ENCODE results near the gene SUPT6H.

SUPT6H gene

DNA sequence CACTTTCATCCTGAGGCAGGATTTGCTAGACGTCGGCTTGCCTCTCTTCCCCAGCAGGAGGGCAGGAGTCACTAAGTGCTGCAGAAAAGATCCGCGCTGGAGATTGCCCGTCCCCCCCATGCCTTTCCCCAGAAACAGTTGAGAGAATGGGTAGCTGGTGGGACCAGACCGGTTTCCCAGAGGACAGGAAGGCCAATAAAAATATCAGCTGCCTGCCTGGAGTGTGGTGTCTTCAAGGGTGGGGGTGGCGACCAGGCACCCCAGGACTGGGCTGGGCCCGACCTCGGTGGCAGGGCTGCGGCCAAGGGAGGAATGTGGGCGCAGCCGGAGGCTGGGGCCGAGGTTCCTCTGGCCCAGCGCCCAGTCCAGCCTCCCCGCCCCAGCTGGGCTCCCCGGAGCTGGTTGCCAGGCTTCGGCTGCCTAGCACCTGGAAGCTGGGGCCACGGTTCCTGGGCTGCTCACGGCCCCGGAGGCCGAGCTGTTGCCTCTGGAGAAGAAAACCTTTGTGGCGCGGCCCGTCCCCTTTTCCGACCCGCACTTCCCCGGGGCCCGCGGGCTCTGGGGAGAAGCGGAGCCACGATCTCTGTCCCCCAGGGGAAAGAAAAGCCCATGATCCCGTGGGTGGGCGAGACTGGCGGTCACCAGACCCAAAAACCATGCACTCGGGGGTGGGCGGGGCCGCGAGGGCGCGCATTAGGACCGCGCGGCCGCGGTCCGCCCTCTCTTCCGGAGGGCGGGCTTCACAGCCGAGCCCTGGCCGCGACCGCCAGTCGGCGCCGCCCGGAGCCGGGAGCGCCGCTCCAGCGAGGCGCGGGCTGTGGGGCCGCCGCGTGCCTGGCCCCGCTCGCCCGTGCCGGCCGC lies 81.5 kb downstream of the SUPT6H start, which contains the start of gene TRAF4:
Gene TRAF4, plus strand, starts transcription at position 769 of the 861 bp plus-strand sequence. CDS start 102 bp downstream, outside the sequence.
- H3K36me3 ChIP-seq (ENCODE audit: insufficient read depth, low read length), result peaks cover 26% of the 10 kb centered on the region
- peak within 1 kb of the TSS; percentile 97 for H3K4me3 ChIP-seq (ENCODE audit: low read length)
- H3K27me3 ChIP-seq (ENCODE audit: insufficient read depth, low read length), result no peaks in the 10 kb centered on the region
- peak within 1 kb of the TSS; percentile 60 for H2AFZ ChIP-seq (ENCODE audit: low read depth, low read length)
- H3K9me3 ChIP-seq (ENCODE audit: low read length), result no peaks in the 10 kb centered on the region
- H3K4me1 ChIP-seq (ENCODE audit: insufficient read depth, low read length), result peaks cover 22% of the 10 kb centered on the region

DNA sequence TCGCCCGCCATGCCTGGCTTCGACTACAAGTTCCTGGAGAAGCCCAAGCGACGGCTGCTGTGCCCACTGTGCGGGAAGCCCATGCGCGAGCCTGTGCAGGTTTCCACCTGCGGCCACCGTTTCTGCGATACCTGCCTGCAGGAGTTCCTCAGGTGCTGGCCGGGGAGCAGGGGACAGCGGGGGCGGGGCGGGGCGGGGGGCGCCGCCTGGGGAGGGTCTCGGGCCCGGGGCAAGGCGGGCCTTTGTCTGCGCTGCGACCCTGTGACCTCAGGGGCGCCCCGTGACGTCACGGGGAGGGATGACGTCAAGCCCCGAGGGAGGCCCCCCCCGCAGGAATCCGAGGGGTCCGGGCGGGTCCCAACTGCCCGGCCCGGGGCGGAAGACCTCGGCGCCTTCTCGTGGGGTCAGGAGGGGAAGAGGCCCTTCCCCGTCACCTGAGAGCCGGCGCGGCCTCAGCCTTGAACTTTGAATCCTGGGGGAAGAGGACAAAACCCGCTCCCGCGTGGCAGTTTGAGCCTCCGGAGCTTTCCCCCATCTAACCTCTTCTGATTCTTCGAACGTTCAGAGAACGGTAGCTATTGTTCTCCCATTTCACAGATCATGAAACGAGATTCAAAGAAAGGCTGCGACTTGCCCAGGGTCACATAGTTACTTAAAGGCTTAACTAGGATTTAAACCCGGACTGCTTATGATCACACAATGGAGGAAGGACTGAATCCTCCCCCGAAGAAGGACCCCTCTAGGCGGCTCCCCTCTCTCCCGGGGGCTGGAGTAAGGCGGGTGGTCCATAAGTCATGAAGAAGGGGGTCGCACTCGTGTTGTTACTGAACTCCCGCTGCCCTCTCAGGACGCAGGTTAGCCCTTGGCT lies 82.3 kb downstream of the SUPT6H start:
- peaks cover 22% of the 10 kb centered on the region for H3K4me1 ChIP-seq (ENCODE audit: insufficient read depth, low read length)
- peak overlapping the region; percentile 97 for H3K4me3 ChIP-seq (ENCODE audit: low read length)
- no peaks in the 10 kb centered on the region for H3K9me3 ChIP-seq (ENCODE audit: low read length)
- H3K27me3 ChIP-seq (ENCODE audit: insufficient read depth, low read length), result no peaks in the 10 kb centered on the region
- peaks cover 35% of the 10 kb centered on the region for H3K36me3 ChIP-seq (ENCODE audit: insufficient read depth, low read length)
- no peak overlapping the region for H2AFZ ChIP-seq (ENCODE audit: low read depth, low read length)

DNA sequence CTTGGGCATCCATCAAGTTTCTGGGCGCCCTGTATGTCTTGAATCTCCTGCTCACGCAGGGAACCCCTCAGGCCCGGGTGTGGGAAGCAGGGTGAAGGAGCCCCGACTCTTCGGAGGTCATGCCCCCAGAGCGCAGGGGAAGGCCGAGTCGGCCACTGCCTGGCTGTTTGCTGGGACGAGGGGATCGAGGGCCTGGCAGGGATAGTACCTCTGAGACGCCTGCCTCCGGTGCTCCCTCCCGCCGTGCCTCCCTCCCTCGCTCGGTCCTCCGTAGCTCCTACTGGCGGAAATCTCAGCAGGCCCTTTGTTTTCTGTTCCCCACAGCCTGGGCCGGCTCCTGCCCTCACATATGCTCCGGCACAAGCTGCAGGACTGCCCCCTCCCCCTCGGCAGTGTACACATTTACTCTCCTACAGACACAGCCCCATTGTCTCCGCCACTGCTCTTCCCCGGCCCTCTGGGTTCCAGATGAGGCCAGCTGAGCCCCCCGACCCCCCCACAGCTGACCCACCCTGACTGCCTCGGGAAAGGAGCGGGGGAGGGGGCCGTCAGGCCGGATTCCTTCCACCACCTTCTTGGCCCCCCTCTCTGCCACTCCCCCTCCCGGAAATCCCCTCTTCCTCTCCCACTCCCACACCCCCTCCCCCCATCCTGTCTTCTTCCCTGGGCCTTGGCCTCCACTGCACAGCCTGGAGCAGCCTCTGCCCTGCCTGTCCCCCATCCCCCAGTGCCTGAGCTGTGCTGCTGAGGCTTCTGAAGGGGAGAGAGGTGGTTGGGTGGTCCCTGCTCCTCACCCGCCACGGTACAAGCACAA lies 83.2 kb downstream of the SUPT6H start:
- peak overlapping the region; percentile 97 for H3K4me3 ChIP-seq (ENCODE audit: low read length)
- H3K36me3 ChIP-seq (ENCODE audit: insufficient read depth, low read length), result peaks cover 41% of the 10 kb centered on the region
- no peaks in the 10 kb centered on the region for H3K9me3 ChIP-seq (ENCODE audit: low read length)
- peaks cover 26% of the 10 kb centered on the region for H3K4me1 ChIP-seq (ENCODE audit: insufficient read depth, low read length)
- H3K27me3 ChIP-seq (ENCODE audit: insufficient read depth, low read length), result no peaks in the 10 kb centered on the region
- H2AFZ ChIP-seq (ENCODE audit: low read depth, low read length), result no peak overlapping the region

DNA sequence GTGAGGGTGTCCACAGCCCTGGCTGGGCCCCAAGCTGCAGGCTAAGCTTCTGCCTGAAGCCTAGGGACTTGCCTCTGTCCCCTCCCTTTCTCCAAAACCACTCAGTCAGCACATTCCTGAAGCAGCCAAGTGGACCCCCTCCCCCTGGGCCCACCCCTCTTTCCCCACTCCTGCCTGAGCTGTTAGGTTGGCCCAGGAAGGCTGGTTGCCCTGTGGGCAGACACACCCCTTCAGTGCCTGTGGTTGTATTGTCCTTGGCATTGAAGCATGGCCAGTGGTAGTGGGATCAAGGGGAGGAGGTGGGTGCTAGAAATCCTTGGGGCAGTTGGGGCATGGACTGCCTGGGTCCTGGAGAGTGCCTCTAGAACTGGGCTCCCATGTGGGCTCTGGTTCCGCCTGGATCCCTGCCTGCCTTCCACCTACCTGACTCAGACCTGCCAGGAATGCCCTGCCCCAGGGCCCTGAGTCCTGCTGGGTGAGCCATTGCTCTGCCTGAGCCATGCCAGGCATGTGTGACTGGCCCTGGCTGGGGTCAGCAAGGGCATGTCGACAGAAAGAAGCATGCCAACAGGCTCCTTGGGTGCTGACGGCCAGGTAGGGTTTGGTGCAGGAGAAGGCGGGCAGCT lies 83.9 kb downstream of the SUPT6H start:
- H3K36me3 ChIP-seq (ENCODE audit: insufficient read depth, low read length), result peaks cover 49% of the 10 kb centered on the region
- H3K9me3 ChIP-seq (ENCODE audit: low read length), result no peaks in the 10 kb centered on the region
- peak overlapping the region; percentile 97 for H3K4me3 ChIP-seq (ENCODE audit: low read length)
- no peak overlapping the region for H2AFZ ChIP-seq (ENCODE audit: low read depth, low read length)
- H3K4me1 ChIP-seq (ENCODE audit: insufficient read depth, low read length), result peaks cover 30% of the 10 kb centered on the region
- H3K27me3 ChIP-seq (ENCODE audit: insufficient read depth, low read length), result no peaks in the 10 kb centered on the region

DNA sequence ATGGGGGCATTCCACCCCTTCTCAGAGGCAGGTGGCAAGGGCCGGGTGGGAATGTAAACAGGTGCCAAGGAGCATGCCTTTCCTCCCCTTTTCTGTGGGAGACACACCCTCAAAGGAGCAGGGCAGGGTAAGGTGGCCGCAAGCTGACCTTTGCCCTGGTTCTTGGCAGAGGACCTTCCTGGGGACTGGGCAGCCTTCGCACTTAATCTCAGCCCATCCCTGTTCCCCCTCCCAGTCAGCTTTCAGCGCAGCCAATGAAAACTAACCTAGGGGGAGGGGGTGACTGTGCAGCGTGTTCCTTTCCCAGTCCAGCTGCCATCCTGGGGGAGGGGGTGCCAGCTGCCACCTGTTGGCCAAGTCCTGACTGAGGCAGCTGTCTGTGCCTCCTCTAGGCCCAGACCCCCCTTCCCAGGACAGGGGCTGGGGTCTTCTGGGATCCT lies 84.6 kb downstream of the SUPT6H start:
- no peak overlapping the region for H3K4me3 ChIP-seq (ENCODE audit: low read length)
- no peaks in the 10 kb centered on the region for H3K27me3 ChIP-seq (ENCODE audit: insufficient read depth, low read length)

DNA sequence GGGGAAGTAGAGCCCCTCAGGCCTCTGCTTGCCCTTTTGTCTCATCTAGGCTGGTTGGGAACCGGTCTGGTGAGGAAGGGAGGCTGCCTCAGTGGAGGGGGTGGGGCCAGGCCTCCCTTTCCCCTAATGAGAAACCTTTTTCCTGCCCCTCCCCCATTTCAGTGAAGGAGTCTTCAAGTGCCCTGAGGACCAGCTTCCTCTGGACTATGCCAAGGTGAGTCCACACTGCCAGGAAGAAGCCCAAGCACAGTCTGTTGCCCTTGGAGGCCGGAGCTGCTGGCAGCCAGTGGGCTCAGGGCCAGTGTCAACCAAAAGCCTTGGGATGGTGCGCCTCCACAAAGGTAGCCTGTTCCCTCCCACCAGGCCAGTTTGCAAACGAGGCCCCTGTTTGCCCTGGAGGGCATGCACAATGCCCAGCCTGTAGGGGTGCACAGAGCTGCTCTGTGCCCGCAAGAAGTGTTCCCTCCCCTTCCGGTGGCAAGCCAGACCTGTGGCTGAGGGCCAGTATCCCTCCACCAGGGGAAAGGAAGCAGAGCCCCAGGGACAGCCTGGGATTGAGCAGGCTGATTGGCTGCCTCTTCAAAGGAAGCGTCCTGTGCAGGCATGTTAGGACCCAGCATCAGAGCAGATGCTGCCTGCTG lies 85.2 kb downstream of the SUPT6H start:
- Histone ChIP-seq H3K36me3 (ENCODE audit: insufficient read depth, low read length) (peaks cover 57% of the 10 kb centered on the region), H3K4me3 (ENCODE audit: low read length) (no peak overlapping the region), H3K4me1 (ENCODE audit: insufficient read depth, low read length) (peaks cover 30% of the 10 kb centered on the region)

More for the DNA sequence above, 84.6 kb downstream of the SUPT6H start:
- H3K4me1 ChIP-seq (ENCODE audit: insufficient read depth, low read length), result peaks cover 30% of the 10 kb centered on the region
- H3K36me3 ChIP-seq (ENCODE audit: insufficient read depth, low read length), result peaks cover 54% of the 10 kb centered on the region
- no peaks in the 10 kb centered on the region for H3K9me3 ChIP-seq (ENCODE audit: low read length)
- no peak overlapping the region for H2AFZ ChIP-seq (ENCODE audit: low read depth, low read length)

DNA sequence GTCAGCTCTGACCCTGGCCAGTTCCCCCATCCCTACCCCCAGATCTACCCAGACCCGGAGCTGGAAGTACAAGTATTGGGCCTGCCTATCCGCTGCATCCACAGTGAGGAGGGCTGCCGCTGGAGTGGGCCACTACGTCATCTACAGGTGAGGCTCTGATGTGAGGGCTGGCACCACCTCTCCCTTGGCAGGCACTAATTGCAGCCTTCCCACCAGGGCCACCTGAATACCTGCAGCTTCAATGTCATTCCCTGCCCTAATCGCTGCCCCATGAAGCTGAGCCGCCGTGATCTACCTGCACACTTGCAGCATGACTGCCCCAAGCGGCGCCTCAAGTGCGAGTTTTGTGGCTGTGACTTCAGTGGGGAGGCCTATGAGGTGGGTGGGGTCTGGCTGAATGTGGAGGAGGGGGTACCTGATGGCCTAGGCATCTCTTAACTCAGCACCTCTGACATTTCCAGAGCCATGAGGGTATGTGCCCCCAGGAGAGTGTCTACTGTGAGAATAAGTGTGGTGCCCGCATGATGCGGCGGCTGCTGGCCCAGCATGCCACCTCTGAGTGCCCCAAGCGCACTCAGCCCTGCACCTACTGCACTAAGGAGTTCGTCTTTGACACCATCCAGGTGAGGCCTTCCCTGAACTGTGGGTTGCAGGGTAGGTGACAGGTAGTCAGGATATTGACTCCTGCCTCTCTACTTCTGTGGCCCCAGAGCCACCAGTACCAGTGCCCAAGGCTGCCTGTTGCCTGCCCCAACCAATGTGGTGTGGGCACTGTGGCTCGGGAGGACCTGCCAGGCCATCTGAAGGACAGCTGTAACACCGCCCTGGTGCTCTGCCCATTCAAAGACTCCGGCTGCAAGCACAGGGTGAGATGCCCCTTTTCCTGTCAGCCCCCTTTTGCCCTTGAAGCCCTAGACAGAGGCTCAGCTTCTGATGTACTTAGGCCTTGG lies 86.1 kb downstream of the SUPT6H start:
- Histone ChIP-seq H3K4me3 (ENCODE audit: low read length) (no peak overlapping the region), H3K4me1 (ENCODE audit: insufficient read depth, low read length) (peaks cover 26% of the 10 kb centered on the region), H3K27me3 (ENCODE audit: insufficient read depth, low read length) (no peaks in the 10 kb centered on the region), H2AFZ (ENCODE audit: low read depth, low read length) (no peak overlapping the region), H3K9me3 (ENCODE audit: low read length) (no peaks in the 10 kb centered on the region), H3K36me3 (ENCODE audit: insufficient read depth, low read length) (peaks cover 63% of the 10 kb centered on the region)

More for the DNA sequence above, 85.2 kb downstream of the SUPT6H start:
- H3K27me3 ChIP-seq (ENCODE audit: insufficient read depth, low read length), result no peaks in the 10 kb centered on the region
- H2AFZ ChIP-seq (ENCODE audit: low read depth, low read length), result no peak overlapping the region
- H3K9me3 ChIP-seq (ENCODE audit: low read length), result no peaks in the 10 kb centered on the region

DNA sequence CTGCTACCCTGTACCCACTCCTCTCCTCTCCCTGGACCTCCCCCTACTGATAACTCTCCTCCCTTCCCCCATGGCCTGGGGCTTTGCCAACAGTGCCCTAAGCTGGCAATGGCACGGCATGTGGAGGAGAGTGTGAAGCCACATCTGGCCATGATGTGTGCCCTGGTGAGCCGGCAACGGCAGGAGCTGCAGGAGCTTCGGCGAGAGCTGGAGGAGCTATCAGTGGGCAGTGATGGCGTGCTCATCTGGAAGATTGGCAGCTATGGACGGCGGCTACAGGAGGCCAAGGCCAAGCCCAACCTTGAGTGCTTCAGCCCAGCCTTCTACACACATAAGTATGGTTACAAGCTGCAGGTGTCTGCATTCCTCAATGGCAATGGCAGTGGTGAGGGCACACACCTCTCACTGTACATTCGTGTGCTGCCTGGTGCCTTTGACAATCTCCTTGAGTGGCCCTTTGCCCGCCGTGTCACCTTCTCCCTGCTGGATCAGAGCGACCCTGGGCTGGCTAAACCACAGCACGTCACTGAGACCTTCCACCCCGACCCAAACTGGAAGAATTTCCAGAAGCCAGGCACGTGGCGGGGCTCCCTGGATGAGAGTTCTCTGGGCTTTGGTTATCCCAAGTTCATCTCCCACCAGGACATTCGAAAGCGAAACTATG lies 87.0 kb downstream of the SUPT6H start:
- H3K9me3 ChIP-seq (ENCODE audit: low read length), result no peaks in the 10 kb centered on the region
- H3K4me3 ChIP-seq (ENCODE audit: low read length), result no peak overlapping the region
- peaks cover 63% of the 10 kb centered on the region for H3K36me3 ChIP-seq (ENCODE audit: insufficient read depth, low read length)
- H3K27me3 ChIP-seq (ENCODE audit: insufficient read depth, low read length), result no peaks in the 10 kb centered on the region
- no peak overlapping the region for H2AFZ ChIP-seq (ENCODE audit: low read depth, low read length)
- H3K4me1 ChIP-seq (ENCODE audit: insufficient read depth, low read length), result peaks cover 26% of the 10 kb centered on the region

DNA sequence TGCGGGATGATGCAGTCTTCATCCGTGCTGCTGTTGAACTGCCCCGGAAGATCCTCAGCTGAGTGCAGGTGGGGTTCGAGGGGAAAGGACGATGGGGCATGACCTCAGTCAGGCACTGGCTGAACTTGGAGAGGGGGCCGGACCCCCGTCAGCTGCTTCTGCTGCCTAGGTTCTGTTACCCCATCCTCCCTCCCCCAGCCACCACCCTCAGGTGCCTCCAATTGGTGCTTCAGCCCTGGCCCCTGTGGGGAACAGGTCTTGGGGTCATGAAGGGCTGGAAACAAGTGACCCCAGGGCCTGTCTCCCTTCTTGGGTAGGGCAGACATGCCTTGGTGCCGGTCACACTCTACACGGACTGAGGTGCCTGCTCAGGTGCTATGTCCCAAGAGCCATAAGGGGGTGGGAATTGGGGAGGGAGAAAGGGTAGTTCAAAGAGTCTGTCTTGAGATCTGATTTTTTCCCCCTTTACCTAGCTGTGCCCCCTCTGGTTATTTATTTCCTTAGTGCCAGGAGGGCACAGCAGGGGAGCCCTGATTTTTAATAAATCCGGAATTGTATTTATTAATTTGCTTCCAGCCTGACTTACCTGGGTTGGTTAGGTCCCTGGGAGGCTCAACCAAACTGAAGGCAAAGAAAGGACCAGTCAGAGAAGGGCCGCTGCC lies 87.6 kb downstream of the SUPT6H start:
- H3K36me3 ChIP-seq (ENCODE audit: insufficient read depth, low read length), result peaks cover 63% of the 10 kb centered on the region
- no peaks in the 10 kb centered on the region for H3K9me3 ChIP-seq (ENCODE audit: low read length)
- no peaks in the 10 kb centered on the region for H3K27me3 ChIP-seq (ENCODE audit: insufficient read depth, low read length)
- peaks cover 26% of the 10 kb centered on the region for H3K4me1 ChIP-seq (ENCODE audit: insufficient read depth, low read length)
- H2AFZ ChIP-seq (ENCODE audit: low read depth, low read length), result no peak overlapping the region
- no peak overlapping the region for H3K4me3 ChIP-seq (ENCODE audit: low read length)

DNA sequence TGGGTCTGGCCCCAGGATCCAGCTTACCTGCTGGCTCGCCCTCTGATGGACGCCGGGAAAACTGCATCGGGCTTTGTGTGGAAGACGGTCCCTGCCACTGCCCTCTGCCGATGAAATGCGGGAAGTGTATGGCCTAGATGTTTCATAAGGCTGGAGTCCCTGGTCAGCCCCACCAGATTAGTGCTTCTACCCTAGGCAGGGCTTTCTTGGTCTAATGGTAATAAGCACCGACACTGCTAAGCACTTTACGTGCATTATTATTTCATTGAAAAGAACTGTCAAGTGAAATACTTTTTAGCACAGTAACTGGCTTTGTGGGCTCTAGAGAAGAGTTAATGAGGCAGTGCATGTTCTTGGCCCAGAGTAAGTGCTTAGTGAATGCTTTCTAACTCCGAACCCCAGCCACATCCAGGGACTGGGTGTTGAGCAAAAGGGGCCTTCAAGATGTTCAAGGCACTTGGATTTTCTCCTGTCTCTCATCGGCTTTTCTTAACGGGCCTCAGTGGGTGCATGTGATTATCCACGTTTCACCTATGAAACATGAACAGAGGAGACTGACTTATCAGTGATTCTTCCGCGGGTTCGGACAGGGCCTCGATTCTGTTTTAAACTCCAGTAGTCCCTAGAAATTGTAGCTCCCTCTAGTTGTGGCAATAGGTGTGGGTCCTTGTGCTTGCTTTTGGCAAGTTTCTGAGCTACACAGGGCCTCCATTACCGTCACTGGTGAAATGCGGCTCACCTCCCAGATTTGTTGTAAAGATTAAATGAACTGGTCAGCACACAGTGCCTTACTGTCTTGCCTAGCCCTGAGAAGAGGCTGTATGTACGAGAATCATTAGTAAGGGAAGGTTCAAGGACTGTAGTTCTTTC lies 88.4 kb downstream of the SUPT6H start:
- no peak overlapping the region for H3K4me3 ChIP-seq (ENCODE audit: low read length)
- peaks cover 26% of the 10 kb centered on the region for H3K4me1 ChIP-seq (ENCODE audit: insufficient read depth, low read length)
- H3K9me3 ChIP-seq (ENCODE audit: low read length), result no peaks in the 10 kb centered on the region
- peaks cover 63% of the 10 kb centered on the region for H3K36me3 ChIP-seq (ENCODE audit: insufficient read depth, low read length)
- no peak overlapping the region for H2AFZ ChIP-seq (ENCODE audit: low read depth, low read length)
- no peaks in the 10 kb centered on the region for H3K27me3 ChIP-seq (ENCODE audit: insufficient read depth, low read length)
